ENCODE results near the gene PAX7.

The PAX7 gene

GRCh38 chr1:18619467-18619835 lies 11.2 kb upstream of the PAX7 start:
- no peak for DNase-seq

- DNase-seq: no peak
Observed at GRCh38 chr1:18628511-18628910, 2.1 kb upstream of the PAX7 start.

GRCh38 chr1:18629659-18630510 lies 761 bp upstream of the PAX7 start:
- DNase-seq: no peak

- no peak for DNase-seq
Observed at GRCh38 chr1:18631496-18632217, 1.0 kb downstream of the PAX7 start.

- no peak for DNase-seq
Observed at GRCh38 chr1:18632218-18632588, 1.6 kb downstream of the PAX7 start.

- peak; percentile 10 for DNase-seq
Observed at GRCh38 chr1:18632783-18633421, 2.3 kb downstream of the PAX7 start.

- DNase-seq: no peak
Observed at GRCh38 chr1:18633422-18634155, 2.9 kb downstream of the PAX7 start.

- DNase-seq: no peak
Observed at GRCh38 chr1:18634276-18634675, 3.6 kb downstream of the PAX7 start.

GRCh38 chr1:18635070-18635577 lies 4.5 kb downstream of the PAX7 start:
- no peak for DNase-seq

- no peak for DNase-seq
Observed at GRCh38 chr1:18635891-18636595, 5.4 kb downstream of the PAX7 start.

- DNase-seq: no peak
Observed at GRCh38 chr1:18636596-18637508, 6.2 kb downstream of the PAX7 start.

GRCh38 chr1:18637511-18637960 lies 6.9 kb downstream of the PAX7 start:
- no peak for DNase-seq

GRCh38 chr1:18637962-18638834 lies 7.6 kb downstream of the PAX7 start:
- DNase-seq: no peak

- no peak for DNase-seq
Observed at GRCh38 chr1:18638835-18639364, 8.3 kb downstream of the PAX7 start.

- no peak for DNase-seq
Observed at GRCh38 chr1:18639368-18640055, 8.9 kb downstream of the PAX7 start.

GRCh38 chr1:18640228-18641004 lies 9.8 kb downstream of the PAX7 start:
- DNase-seq: no peak

GRCh38 chr1:18641005-18641941 lies 10.6 kb downstream of the PAX7 start:
- peak; percentile 6 for DNase-seq

Measured in NCI-H1694 treated with DMSO at 0.1 percent for 48 hours (cell line).